ENCODE data around the gene C1orf232. TPM values are rescaled to one million over a fixed set of nuclear protein-coding genes. Genes with fewer than 3 reads are reported as not detected.

C1orf232 gene
- total RNA-seq, 1 experiment from 2014 or later, result not detected

GRCh38 chr1:26169669-26170471, 1.1 kb upstream of the C1orf232 start, which contains the start of gene ZNF593 (continued):
- TF ChIP-seq TCF7L2 (IDR thresholded peaks at IDR 0.05; ENCODE audit: borderline replicate concordance, extremely low read depth, insufficient read depth, insufficient read length), result peak; percentile 27
- peak; percentile 98 for TF ChIP-seq MAX (IDR thresholded peaks at IDR 0.05)
- TF ChIP-seq FOSL1 (IDR thresholded peaks at IDR 0.05; ENCODE audit: low read depth), result no peak

DNA sequence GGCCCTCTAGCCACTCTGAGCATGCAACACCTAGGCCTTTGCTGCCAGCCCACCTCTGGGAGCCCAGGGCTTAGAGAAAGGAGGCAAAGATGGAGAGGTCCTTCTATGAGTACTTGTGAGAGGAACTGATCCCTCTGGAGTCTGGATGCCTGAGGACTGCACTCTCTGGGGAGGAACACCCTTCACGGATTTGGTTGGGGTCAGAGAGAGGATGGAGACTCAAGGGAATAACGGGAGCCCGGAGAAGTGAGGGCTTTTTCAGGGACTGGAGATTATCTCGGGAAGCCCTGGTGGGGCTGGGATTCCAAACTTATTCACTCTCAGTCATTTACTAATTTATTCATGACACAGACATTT, 413 bp upstream of the C1orf232 start:
- no peak overlapping the region for H3K27ac ChIP-seq (ENCODE audit: low read depth, low read length)
- H3K79me2 ChIP-seq (ENCODE audit: insufficient read depth, low read length), result peaks cover 20% of the 10 kb centered on the region
- H3K4me1 ChIP-seq (ENCODE audit: control insufficient read depth in 1 of 2, insufficient read depth in 2 of 2, low read length in 2 of 2), result peaks cover 4 to 28% of the 10 kb centered on the region in 2 experiments; a peak in 3 of 4 replicates
- no peaks in the 10 kb centered on the region; a peak in 1 of 4 replicates for H3K36me3 ChIP-seq (ENCODE audit: control insufficient read depth in 1 of 2, insufficient read depth in 2 of 2, low read length in 2 of 2)
- no peaks in the 10 kb centered on the region for H3K9me2 ChIP-seq (ENCODE audit: insufficient read depth)
- intact Hi-C loops (cut with micrococcal nuclease), result loop anchor here (5.0 kb wide), 3 partner anchors 132 to 223 kb away; no protein-coding TSS in a partner anchor
- ChIA-PET POLR2A (interaction anchor here (1.2 to 1.6 kb wide), 4 partner anchors 8 to 65 kb away, joined by 3 to 8 read pairs (median 5); partner anchors contain the start of gene CEP85), RAD21 (ENCODE audit: low non-redundant PET in 1 of 2, low total read pairs in 2 of 2, uncharacterized antibody in 2 of 2, unreplicated experiment in 2 of 2) (interaction anchor here (0.7 to 1.0 kb wide), 2 partner anchors 65 kb away, joined by 4 to 6 read pairs; partner anchors contain the start of gene CEP85 (in 2 of the 2)), CTCF (interaction anchor here (0.9 to 2.0 kb wide), 18 partner anchors 8 to 248 kb away, joined by 3 to 27 read pairs (median 4); partner anchors contain the start of gene CEP85)
- DNase-seq (ENCODE audit: low read depth, low spot score) (no peak), ATAC-seq (no peak)
- H3K4me3 ChIP-seq (replicated peaks in 1 of 2; ENCODE audit: low read depth in 1 of 2, low read length in 2 of 2), result peak overlapping the region; percentile 89 to 96; a peak in 2 of 4 replicates
- peak overlapping the region; percentile 98 for H3K4me2 ChIP-seq (ENCODE audit: low read length)
- H3K9ac ChIP-seq (ENCODE audit: low read length), result peak overlapping the region; percentile 93
- H4K20me1 ChIP-seq (ENCODE audit: insufficient read depth), result no peaks in the 10 kb centered on the region
- H3K27me3 ChIP-seq (ENCODE audit: insufficient read depth, low read length), result no peaks in the 10 kb centered on the region
- H3K9me3 ChIP-seq (ENCODE audit: control insufficient read depth in 1 of 2, insufficient read depth in 1 of 2, low read depth in 1 of 2, low read length in 2 of 2), result no peaks in the 10 kb centered on the region
- no TSS peak for BruUV-seq (replicated peaks)
- peak overlapping the region; percentile 33 for H2AFZ ChIP-seq (ENCODE audit: low read depth, low read length, poor library complexity, severe bottlenecking)
- TF ChIP-seq ZFX (IDR thresholded peaks at IDR 0.05) (no peak), RAD21 (IDR thresholded peaks at IDR 0.05; ENCODE audit: low read depth) (no peak), ATF3 (IDR thresholded peaks at IDR 0.05) (no peak), FOSL1 (IDR thresholded peaks at IDR 0.05; ENCODE audit: low read depth) (no peak), ELF1 (IDR thresholded peaks at IDR 0.05; ENCODE audit: borderline replicate concordance, low read depth) (no peak), CBX3 (IDR thresholded peaks at IDR 0.05; ENCODE audit: low read depth) (no peak), SRF (IDR thresholded peaks at IDR 0.05; ENCODE audit: low read depth) (no peak), TCF7L2 (IDR thresholded peaks at IDR 0.05; ENCODE audit: borderline replicate concordance, extremely low read depth, insufficient read depth, insufficient read length) (no peak), ZBTB33 (IDR thresholded peaks at IDR 0.05; ENCODE audit: extremely low read depth, insufficient replicate concordance, low read length) (no peak), JUND (IDR thresholded peaks at IDR 0.05) (no peak), CEBPB (IDR thresholded peaks at IDR 0.05; ENCODE audit: low read depth) (no peak), POLR2A (IDR thresholded peaks at IDR 0.05; ENCODE audit: borderline replicate concordance, extremely low read depth, insufficient read depth, insufficient read length) (no peak), EZH2 (IDR thresholded peaks at IDR 0.05) (no peak), ZNF274 (IDR thresholded peaks at IDR 0.05; ENCODE audit: low read depth, low read length) (no peak), EGR1 (IDR thresholded peaks at IDR 0.05; ENCODE audit: low read depth) (no peak), SIN3A (IDR thresholded peaks at IDR 0.05; ENCODE audit: low read depth) (no peak), MAX (IDR thresholded peaks at IDR 0.05) (no peak), SP1 (IDR thresholded peaks at IDR 0.05; ENCODE audit: low read depth) (no peak), EZH2phosphoT487 (IDR thresholded peaks at IDR 0.05; ENCODE audit: borderline replicate concordance) (no peak)
